Breast epithelium (tissue), 3 donors: ENCODE results near the gene SIRPD.

Source experiments
- POLR2A ChIP-seq: fragments of 450-650 bp; IDR thresholded peaks from one replicate; pipeline ENCODE4 v1.6.1; 2016; ENCODE audit warnings: antibody characterized with exemption, mild to moderate bottlenecking, moderate library complexity
- POLR2AphosphoS5 ChIP-seq, 3 donors: sonication (generic); formaldehyde crosslinking; IDR thresholded peaks; one replicate each; pipeline ENCODE4 v1.6.1; 2017; ENCODE audit warnings: antibody characterized with exemption in 3 of 3

- TF ChIP-seq POLR2A (no peak), POLR2AphosphoS5 (IDR thresholded peaks at IDR 0.05) (no peak)
Observed at GRCh38 chr20:1535420-1536175, 21.9 kb downstream of the SIRPD start.
